ENCODE results near the gene TRPV2.

GRCh38 chr17:16482253-16482652 is 66.9 kb downstream of the TRPV2 start:
- TF ChIP-seq, protein P1, sequence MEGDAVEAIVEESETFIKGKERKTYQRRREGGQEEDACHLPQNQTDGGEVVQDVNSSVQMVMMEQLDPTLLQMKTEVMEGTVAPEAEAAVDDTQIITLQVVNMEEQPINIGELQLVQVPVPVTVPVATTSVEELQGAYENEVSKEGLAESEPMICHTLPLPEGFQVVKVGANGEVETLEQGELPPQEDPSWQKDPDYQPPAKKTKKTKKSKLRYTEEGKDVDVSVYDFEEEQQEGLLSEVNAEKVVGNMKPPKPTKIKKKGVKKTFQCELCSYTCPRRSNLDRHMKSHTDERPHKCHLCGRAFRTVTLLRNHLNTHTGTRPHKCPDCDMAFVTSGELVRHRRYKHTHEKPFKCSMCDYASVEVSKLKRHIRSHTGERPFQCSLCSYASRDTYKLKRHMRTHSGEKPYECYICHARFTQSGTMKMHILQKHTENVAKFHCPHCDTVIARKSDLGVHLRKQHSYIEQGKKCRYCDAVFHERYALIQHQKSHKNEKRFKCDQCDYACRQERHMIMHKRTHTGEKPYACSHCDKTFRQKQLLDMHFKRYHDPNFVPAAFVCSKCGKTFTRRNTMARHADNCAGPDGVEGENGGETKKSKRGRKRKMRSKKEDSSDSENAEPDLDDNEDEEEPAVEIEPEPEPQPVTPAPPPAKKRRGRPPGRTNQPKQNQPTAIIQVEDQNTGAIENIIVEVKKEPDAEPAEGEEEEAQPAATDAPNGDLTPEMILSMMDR (IDR thresholded peaks at IDR 0.05), result no peak
- no peak for TF ChIP-seq POLR2A (IDR thresholded peaks at IDR 0.05)

All from Peyer's patch (tissue), 4 donors.